ENCODE measurements around the gene CNTROB.

- TF ChIP-seq CTCF (IDR thresholded peaks at IDR 0.05; ENCODE audit: borderline replicate concordance, extremely low read depth, low read length, poor library complexity, severe bottlenecking) (no peak), EZH2 (IDR thresholded peaks at IDR 0.05; ENCODE audit: borderline replicate concordance, low read depth, low read length, severe bottlenecking) (no peak)
These were observed 18.6 kb downstream of the CNTROB start for GRCh38 chr17:7950578-7950977.

Data from DND-41 (cell line).